ENCODE data around the gene SPRING1.

Gene SPRING1

GRCh38 chr12:116708826-116709756 lies 28.8 kb downstream of the SPRING1 start:
- DNase-seq (ENCODE audit: low spot score), result peak; percentile 63

DNA sequence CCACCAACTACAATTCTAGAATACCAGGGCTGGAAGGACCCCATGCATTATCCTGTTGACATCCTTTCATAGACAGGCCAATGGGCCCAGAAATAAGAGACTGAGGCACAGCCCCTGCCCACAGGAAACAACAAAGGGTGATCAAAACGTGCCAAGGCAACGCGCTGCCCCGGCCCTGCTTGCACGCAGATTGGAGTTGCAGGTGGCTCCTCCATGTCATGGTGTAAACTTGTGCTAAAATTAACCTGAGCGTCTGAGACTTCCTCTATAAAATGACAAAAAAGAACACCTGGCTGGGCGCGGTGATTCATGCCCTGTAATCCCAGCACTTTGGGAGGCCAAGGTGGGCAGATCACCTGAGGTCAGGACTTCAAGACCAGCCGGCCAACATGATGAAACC lies 30.1 kb downstream of the SPRING1 start:
- DNase-seq (ENCODE audit: low spot score), result no peak

DNA sequence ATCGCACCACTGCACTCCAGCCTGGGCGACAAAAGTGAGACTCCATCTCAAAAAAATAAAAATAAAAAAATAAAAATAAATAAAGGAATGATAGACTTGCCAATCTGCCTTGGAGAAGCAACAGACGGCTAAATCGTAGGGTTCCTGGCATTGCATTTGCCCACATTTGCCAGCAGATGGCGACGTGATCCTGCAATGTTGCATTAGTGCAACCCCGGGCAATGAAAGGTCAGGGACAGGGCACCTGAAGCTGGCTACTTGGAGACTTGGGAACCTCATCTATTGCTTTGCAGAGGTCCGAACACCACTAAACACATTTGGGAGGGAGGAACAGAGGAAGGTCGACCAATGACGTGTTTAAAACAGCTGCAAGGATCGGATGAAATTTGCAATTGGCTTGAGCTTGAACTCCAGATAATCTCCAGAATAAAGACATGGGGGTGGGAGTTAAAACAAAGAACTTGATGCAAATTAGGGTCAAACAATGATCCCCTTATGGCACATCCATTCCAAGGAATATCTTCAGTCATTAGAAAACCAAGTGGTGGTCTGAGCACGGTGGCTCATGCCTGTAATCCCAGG lies 34.6 kb downstream of the SPRING1 start:
- peak; percentile 63 for DNase-seq (ENCODE audit: low spot score)

GRCh38 chr12:116701432-116701831 lies 36.4 kb downstream of the SPRING1 start:
- no peak for DNase-seq (ENCODE audit: low spot score)

DNA sequence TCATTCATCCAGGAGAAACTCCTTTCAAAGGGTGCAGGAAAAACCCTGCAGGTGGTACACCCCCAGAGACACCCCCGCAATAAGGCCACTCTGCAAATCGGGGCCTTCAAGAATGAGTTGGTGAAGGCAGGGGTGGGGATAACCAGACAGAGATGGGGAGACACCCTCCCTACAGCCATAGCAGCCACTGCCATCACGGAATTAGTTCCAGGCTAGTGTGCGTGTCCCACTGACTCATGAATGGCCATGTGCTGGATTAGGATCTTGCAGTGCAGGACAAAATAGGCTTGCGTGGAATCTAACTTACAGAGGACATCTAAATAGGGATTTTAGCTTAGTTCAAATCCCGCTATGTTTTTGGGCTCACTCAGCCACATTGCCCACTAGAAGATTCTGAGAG lies 37.8 kb downstream of the SPRING1 start:
- no peak for DNase-seq (ENCODE audit: low spot score)

DNA sequence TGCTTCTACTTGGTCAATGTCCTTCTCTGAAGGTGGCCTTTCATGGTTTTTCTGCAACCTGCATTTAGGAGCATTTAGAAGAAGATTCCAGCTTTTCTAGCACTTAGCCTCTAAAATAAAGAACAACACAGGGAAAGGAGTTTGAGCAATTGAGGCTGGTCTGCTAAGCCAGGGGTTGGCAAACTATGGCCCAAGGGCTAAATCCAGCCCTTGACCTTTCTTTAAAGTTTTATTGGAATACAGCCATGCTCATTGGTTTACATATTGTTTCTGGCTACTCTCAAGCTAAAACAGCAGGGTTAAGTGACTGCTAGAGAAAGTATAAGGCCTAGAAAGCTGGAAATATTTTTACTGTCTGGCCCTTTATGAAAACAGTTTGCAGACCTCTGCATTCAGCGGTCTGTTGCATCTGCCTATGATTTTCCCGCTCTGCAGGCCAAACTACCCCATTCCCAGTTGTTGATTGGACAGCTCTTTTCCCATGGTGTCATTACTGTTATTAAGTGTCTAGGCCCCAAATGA lies 39.3 kb downstream of the SPRING1 start:
- DNase-seq (ENCODE audit: low spot score), result no peak

GRCh38 chr12:116698116-116698515 lies 39.8 kb downstream of the SPRING1 start:
- no peak for DNase-seq (ENCODE audit: low spot score)

- DNase-seq (ENCODE audit: low spot score), result no peak
Observed at GRCh38 chr12:116697716-116698115, 40.2 kb downstream of the SPRING1 start.

DNA sequence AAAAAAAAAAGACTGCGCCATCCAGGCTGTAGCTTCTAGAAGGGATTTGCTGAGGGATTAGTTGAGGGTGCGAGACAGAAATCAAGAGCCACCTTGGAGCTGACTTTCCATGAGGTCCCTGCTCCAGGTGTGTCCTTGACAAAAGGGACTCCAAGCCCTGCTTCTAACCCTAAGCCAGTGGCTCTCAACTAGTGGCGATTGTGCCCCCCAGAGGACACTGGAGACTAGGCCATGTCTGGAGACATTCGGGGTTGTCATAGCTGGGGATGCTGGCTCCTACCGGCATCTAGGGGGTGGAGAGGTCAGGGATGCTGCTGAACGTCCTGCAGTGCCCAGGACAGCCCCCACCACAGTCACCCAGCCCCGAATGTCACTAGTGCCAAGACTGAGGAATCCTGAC lies 40.6 kb downstream of the SPRING1 start:
- DNase-seq (ENCODE audit: low spot score), result no peak

- no peak for DNase-seq (ENCODE audit: low spot score)
Observed at GRCh38 chr12:116695464-116695725, 42.5 kb downstream of the SPRING1 start.

- no peak for DNase-seq (ENCODE audit: low spot score)
Observed at GRCh38 chr12:116694653-116695463, 43.0 kb downstream of the SPRING1 start.

DNA sequence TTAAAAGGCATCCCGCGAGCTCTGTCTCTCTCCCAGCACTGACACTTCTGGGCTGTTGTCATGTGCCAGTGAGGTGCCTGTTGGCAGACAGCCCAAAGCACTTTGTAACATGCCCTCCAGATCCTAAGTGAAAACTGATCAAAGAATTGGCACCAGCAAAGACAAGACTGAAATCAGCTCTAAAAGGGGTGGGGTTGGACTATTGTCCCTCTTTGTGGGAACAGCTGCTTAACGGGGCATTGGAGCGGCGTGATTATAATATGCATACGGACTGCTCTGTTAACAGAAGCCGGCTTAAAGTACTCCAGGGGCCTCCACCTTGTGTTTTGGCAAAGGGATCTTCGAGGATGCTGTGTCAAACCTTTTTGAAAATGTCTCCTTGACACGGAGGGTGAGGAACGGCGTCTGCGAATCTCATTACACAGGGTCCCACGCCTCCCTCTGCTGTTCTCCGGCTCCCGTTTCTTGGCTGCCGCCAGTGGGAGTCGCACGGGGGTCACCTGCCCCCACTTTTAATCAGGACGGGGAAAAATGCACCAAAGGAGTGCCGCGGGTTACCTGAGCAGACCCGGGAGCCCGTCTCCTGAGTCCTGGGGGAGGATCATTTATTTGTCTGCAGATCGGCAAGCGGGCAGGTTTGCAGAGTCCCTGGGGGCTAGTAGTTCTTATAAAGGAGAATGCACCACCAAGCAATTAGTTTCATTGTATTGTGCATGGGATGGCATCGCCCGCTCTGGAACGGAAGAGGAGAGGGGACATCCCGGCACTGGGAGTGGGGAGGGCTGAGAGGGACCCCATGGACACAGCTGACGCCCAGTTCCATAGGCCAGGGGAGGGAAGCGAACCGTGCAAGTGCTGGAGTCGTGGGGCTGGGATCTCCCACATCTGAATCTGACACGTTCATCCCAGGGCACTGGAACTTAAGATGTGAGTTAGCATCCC lies 44.3 kb downstream of the SPRING1 start:
- DNase-seq (ENCODE audit: low spot score), result no peak

- DNase-seq (ENCODE audit: low spot score), result no peak
Observed at GRCh38 chr12:116692605-116693004, 45.3 kb downstream of the SPRING1 start.

DNA sequence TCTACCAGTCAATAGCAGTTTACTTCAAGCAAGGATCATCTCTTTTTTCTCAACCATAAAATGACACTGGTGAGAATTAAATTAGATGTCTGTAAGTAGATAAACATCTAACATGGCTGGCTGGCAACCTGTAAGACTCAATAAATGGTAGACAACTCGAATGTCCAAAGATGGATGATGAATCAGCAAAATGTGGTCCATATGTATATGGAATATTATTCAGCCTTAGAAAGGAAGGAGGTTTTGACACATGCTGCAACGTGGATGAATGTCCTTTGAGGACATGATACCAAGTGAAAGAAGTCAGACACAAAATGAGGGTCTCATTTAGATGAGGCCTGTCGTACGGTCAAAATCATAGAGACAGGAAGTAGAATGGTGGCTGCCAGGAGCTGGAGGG lies 46.2 kb downstream of the SPRING1 start:
- no peak for DNase-seq (ENCODE audit: low spot score)

DNA sequence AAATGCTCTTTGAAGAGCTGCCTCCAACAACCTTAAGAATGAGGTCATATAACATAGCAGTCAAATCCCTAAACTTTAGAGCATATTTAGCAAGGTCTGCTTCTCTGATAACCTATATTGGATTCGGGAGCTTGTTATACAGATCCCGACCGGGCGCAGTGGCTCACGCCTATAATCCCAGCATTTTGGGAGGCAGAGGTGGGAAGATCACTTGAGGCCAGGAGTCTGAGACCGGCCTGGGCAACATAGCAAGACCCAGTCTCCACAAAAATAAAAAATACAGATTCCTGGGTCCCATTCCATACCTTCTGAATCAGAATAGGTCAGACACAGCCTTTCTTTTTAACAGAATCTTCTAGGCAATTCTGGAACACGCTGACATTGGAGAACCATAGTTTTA lies 46.7 kb downstream of the SPRING1 start:
- DNase-seq (ENCODE audit: low spot score), result no peak

- no peak for DNase-seq (ENCODE audit: low spot score)
Observed at GRCh38 chr12:116689979-116690744, 47.7 kb downstream of the SPRING1 start.

DNA sequence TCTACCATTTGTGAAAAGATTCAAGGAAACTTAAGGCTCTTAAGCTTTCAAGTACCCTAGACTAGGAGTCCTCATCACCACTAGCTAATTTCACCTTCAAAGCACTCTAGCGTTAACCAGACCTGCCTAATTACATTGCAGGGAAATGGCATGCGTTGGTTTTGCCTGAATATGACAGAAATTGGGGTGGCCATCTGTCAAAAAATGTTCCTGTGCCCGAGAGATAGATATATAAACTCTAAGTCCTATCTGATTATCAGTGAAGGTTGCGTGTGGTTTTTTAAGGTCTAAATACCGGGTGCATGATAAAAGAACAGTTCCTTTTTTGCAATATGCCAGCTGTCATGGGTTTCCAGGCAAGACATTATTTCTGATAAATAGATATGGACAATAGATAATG lies 48.3 kb downstream of the SPRING1 start:
- DNase-seq (ENCODE audit: low spot score), result no peak

Measured in RKO (cell line).